Naive B cell (primary cell): Measurements from ENCODE around the gene ATP11A. TPM values are rescaled to one million over a fixed set of nuclear protein-coding genes. Genes with fewer than 3 reads are reported as not detected.

Experiments
- ATAC-seq, 2 donors: fragments of 150-1000 bp; cut with Tn5 transposase; 2 replicates each; pipeline ENCODE4 v1.10.0; 2021; ENCODE audit warnings: low read depth in 2 of 2, mild to moderate bottlenecking in 2 of 2, moderate library complexity in 2 of 2
- DNase-seq: peaks from one replicate; pipeline ENCODE4 v3.0.0; 2022
- H3K27ac Mint-ChIP-seq, 6 donors: one replicate each; pipeline ENCODE4 v1.8.0; 2020 to 2022; ENCODE audit warnings: mild to moderate bottlenecking in 6 of 6, mixed read lengths in 6 of 6, moderate library complexity in 5 of 6, inconsistent platforms in 2 of 6
- H3K27me3 Mint-ChIP-seq, 3 donors: one replicate each; pipeline ENCODE4 v1.8.0; 2021 to 2022; ENCODE audit warnings: mixed read lengths in 3 of 3, mild to moderate bottlenecking in 1 of 3
- H3K36me3 Mint-ChIP-seq, 2 donors: one replicate each; pipeline ENCODE4 v1.8.0; 2020 to 2022; ENCODE audit warnings: mixed read lengths in 2 of 2, inconsistent platforms in 1 of 2, mild to moderate bottlenecking in 1 of 2
- H3K4me1 Mint-ChIP-seq, 3 donors: one replicate each; pipeline ENCODE4 v1.8.0; 2020 to 2022; ENCODE audit warnings: mixed read lengths in 3 of 3, inconsistent platforms in 1 of 3, mild to moderate bottlenecking in 1 of 3, moderate library complexity in 1 of 3
- H3K4me3 Mint-ChIP-seq, 8 donors: one replicate each; pipeline ENCODE4 v1.8.0; 2020 to 2022; ENCODE audit warnings: mild to moderate bottlenecking in 8 of 8, mixed read lengths in 8 of 8, moderate library complexity in 8 of 8, inconsistent platforms in 2 of 8
- H3K9me3 Mint-ChIP-seq, 7 donors: one replicate each; pipeline ENCODE4 v1.8.0; 2020 to 2022; ENCODE audit warnings: mixed read lengths in 7 of 7, mild to moderate bottlenecking in 5 of 7, inconsistent platforms in 2 of 7, moderate library complexity in 1 of 7
- polyA plus RNA-seq, 6 donors: library from polyadenylated mRNA; unstranded; fragments of 300-500 nt; fragmentation: Illumina TruSeq; gene quantifications; one replicate each; pipeline ENCODE4 v1.2.3, GENCODE V29; 2021; ENCODE audit warnings: low read depth in 6 of 6

Gene ATP11A
- polyA plus RNA-seq, 6 donors from 2014 or later = 7.9 to 23.3 (median 12.9) TPM

DNA sequence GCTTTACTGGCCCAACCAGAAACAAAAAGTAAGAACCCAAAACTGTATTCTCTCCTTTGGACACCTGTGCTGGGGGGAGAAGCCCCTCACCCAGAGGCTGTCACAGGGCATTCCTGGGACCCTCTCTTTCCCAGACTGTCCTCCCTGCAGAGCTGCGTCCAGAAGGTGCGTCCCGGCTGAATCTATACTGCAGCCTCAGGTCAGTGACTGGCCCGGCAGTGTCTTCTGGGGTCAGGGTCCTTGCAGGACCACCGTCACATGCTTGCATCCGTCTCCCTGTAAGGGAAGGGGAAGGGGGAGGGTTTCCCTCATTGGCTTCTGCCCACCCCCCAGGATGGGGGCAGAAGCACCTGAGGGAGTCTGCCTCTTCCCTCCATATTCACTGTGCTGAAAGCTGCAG lies 76.5 kb downstream of the ATP11A start:
- peak overlapping the region in 1 of 8 donors; percentile 35 for H3K4me3 Mint-ChIP-seq
- H3K4me1 Mint-ChIP-seq = peaks cover 19 to 25% (median 20%) of the 10 kb centered on the region in 3 donors
- H3K27me3 Mint-ChIP-seq = no peaks in the 10 kb centered on the region
- peak overlapping the region in 1 of 6 donors; percentile 32 for H3K27ac Mint-ChIP-seq
- no peaks in the 10 kb centered on the region for H3K36me3 Mint-ChIP-seq
- no peaks in the 10 kb centered on the region for H3K9me3 Mint-ChIP-seq
- DNase-seq = no peak
- ATAC-seq = no peak

DNA sequence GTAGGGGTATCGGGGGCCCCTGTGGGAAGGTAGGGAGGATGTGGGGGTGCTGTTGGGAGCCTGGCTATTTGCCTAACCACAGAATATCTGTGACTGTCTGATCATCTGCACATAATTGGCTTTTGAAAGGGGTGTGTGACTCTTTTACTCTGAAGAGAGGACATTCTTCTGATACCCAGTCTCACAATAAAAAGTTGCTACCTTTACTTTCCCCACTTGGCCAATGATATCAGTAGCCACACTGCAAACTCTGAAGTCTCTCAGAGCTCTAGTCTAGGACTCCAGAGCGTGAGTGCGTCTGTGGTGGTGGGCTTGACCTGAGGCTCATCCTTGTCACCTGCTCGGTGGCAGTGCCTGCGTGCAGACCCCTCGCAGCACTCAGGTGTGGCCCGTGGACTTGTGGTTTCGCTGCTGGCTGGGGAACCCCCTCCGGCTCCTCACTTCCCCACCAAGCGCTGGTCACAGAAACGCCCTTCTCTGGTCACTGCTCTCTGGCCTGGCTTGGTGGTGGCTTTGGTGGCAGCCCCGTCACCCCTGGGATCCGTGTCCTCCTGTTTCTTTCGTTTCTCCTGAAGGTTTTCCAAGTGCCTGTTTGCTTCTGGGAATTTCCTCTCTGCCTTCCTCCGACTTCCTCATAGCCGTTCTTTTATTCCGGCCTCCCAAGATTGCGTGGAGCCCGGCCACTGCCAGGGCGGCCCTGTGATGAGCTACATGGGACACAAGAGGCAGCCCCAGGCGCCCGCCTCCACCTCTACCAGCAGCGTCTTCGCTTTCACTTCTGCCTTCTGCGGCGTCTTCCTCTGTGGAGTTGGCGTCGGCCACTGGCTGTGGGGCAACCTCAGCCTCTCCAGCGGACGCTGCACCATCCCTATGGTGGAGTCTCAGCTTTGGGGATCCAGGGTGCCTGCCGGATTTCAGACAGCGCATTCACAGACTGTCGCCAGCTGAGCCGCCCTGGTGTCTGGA lies 78.0 kb downstream of the ATP11A start:
- Mint-ChIP-seq H3K27me3 (no peaks in the 10 kb centered on the region), H3K4me3 (peak overlapping the region in 7 of 8 donors; percentile 47 to 91 (median 60)), H3K27ac (peak overlapping the region in 4 of 6 donors; percentile 54 to 97 (median 84)), H3K36me3 (no peaks in the 10 kb centered on the region), H3K4me1 (peaks cover 19 to 25% (median 24%) of the 10 kb centered on the region in 3 donors), H3K9me3 (no peaks in the 10 kb centered on the region)
- DNase-seq = peak; percentile 3
- peak; percentile 66 to 67 for ATAC-seq

GRCh38 chr13:112768795-112769481 lies 79.1 kb downstream of the ATP11A start:
- no peaks in the 10 kb centered on the region for H3K9me3 Mint-ChIP-seq

DNA sequence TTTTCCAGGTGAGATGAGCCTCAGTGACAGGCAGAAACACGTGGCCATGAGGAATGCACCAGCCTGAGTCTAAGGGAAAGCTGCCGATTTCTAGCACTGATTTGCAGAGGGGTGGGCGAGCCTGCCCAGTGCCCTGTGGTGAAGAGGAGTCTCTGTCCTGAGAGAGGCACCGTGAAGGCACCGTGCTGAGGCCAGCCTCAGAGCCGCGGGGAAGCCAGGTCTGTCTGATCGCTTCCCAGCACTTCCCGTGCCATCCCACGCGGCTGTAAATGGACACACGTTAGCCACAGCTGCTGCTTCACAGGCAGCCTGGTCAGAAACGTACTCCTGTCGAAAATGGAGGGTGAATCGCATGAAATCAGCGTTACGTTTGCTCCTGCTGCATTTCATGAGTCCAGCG lies 79.8 kb downstream of the ATP11A start:
- DNase-seq = no peak
- ATAC-seq = no peak
- Mint-ChIP-seq H3K27me3 (no peaks in the 10 kb centered on the region), H3K4me1 (peaks cover 23 to 29% (median 26%) of the 10 kb centered on the region in 3 donors), H3K9me3 (no peaks in the 10 kb centered on the region), H3K36me3 (no peaks in the 10 kb centered on the region), H3K4me3 (peak overlapping the region in 1 of 8 donors; percentile 66), H3K27ac (peak overlapping the region in 2 of 6 donors; percentile 68 to 90)

More at GRCh38 chr13:112768795-112769481, 79.1 kb downstream of the ATP11A start:
- H3K27me3 Mint-ChIP-seq = no peaks in the 10 kb centered on the region
- peaks cover 21 to 29% (median 21%) of the 10 kb centered on the region in 3 donors for H3K4me1 Mint-ChIP-seq
- peak overlapping the region in 4 of 6 donors; percentile 14 to 90 (median 73) for H3K27ac Mint-ChIP-seq
- no peaks in the 10 kb centered on the region for H3K36me3 Mint-ChIP-seq
- DNase-seq (no peak), ATAC-seq (no peak)
- H3K4me3 Mint-ChIP-seq = peak overlapping the region in 1 of 8 donors; percentile 70

- Mint-ChIP-seq H3K27me3 (no peaks in the 10 kb centered on the region), H3K27ac (no peak overlapping the region), H3K4me3 (no peak overlapping the region), H3K36me3 (no peaks in the 10 kb centered on the region), H3K4me1 (peaks cover 25 to 29% (median 26%) of the 10 kb centered on the region in 3 donors), H3K9me3 (no peaks in the 10 kb centered on the region)
- no peak for ATAC-seq
- DNase-seq = no peak
These were observed 80.7 kb downstream of the ATP11A start for GRCh38 chr13:112770504-112770903.

GRCh38 chr13:112771139-112771876 lies 81.5 kb downstream of the ATP11A start:
- no peak overlapping the region for H3K4me3 Mint-ChIP-seq
- no peaks in the 10 kb centered on the region for H3K9me3 Mint-ChIP-seq
- no peak for DNase-seq
- H3K27ac Mint-ChIP-seq = peak overlapping the region in 2 of 6 donors; percentile 15 to 60
- no peak for ATAC-seq
- no peaks in the 10 kb centered on the region for H3K36me3 Mint-ChIP-seq
- peaks cover 23 to 32% (median 25%) of the 10 kb centered on the region in 3 donors for H3K4me1 Mint-ChIP-seq
- H3K27me3 Mint-ChIP-seq = no peaks in the 10 kb centered on the region

GRCh38 chr13:112771877-112772538 lies 82.2 kb downstream of the ATP11A start:
- no peaks in the 10 kb centered on the region for H3K36me3 Mint-ChIP-seq

GRCh38 chr13:112772539-112772909 lies 82.7 kb downstream of the ATP11A start:
- DNase-seq (no peak), ATAC-seq (no peak)
- H3K27me3 Mint-ChIP-seq = no peaks in the 10 kb centered on the region
- H3K27ac Mint-ChIP-seq = no peak overlapping the region
- H3K4me1 Mint-ChIP-seq = peaks cover 20 to 32% (median 24%) of the 10 kb centered on the region in 3 donors
- H3K36me3 Mint-ChIP-seq = no peaks in the 10 kb centered on the region
- H3K9me3 Mint-ChIP-seq = no peaks in the 10 kb centered on the region
- H3K4me3 Mint-ChIP-seq = no peak overlapping the region

More at GRCh38 chr13:112771877-112772538, 82.2 kb downstream of the ATP11A start:
- peaks cover 22 to 34% (median 24%) of the 10 kb centered on the region in 3 donors for H3K4me1 Mint-ChIP-seq
- DNase-seq (no peak), ATAC-seq (no peak)
- H3K27me3 Mint-ChIP-seq = no peaks in the 10 kb centered on the region
- H3K27ac Mint-ChIP-seq = peak overlapping the region in 1 of 6 donors; percentile 37
- no peaks in the 10 kb centered on the region for H3K9me3 Mint-ChIP-seq
- no peak overlapping the region for H3K4me3 Mint-ChIP-seq

- Mint-ChIP-seq H3K27ac (no peak overlapping the region), H3K36me3 (no peaks in the 10 kb centered on the region), H3K4me3 (no peak overlapping the region), H3K27me3 (no peaks in the 10 kb centered on the region), H3K4me1 (peaks cover 16 to 28% (median 21%) of the 10 kb centered on the region in 3 donors), H3K9me3 (no peaks in the 10 kb centered on the region)
- DNase-seq (no peak), ATAC-seq (no peak)
These were observed 83.1 kb downstream of the ATP11A start for GRCh38 chr13:112772929-112773328.

DNA sequence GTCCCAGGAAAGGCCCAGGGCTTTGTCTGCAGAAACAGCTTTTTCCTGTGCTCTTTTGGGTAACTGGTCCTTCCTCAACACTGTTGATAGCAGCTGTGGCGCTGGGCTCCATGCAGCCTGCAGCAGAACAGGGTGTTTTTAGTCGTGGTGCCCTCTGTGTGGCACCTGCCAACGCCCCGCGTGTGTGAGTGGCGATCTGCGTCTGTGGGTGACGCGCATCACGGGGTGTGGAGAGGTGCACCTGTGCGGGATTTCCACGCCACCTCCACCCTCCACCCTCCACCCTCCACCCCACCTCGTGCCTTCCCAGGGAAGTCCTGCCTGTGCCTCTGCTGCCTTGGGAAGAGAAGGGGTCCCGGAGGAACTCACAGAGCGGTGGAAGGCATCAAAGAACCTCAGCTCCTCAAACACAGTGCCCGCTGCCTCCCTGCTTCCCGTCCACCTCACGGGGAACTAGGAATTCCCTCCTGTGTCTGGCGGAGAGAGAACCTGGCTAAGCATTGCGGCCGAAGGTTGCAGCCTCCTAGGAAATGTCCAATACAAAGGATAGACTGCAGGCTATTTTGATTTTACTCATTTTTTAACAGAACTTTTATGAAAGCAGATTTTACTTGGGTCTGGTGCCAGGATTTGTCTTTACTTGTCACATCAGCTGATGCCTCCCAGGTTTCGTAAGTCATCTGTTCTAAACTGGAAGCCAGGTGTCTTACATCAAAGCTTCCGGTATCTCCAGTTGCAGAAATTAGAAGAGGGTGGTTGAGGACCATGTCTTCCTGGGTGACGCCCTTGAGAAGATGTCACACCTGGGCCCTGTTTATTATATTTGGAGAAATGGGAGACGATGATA lies 84.0 kb downstream of the ATP11A start:
- no peak overlapping the region for H3K4me3 Mint-ChIP-seq
- H3K36me3 Mint-ChIP-seq = no peaks in the 10 kb centered on the region
- no peaks in the 10 kb centered on the region for H3K9me3 Mint-ChIP-seq
- peaks cover 7 to 19% (median 12%) of the 10 kb centered on the region in 3 donors for H3K4me1 Mint-ChIP-seq
- ATAC-seq = no peak
- no peak for DNase-seq
- peak overlapping the region in 1 of 6 donors; percentile 19 for H3K27ac Mint-ChIP-seq
- no peaks in the 10 kb centered on the region for H3K27me3 Mint-ChIP-seq

DNA sequence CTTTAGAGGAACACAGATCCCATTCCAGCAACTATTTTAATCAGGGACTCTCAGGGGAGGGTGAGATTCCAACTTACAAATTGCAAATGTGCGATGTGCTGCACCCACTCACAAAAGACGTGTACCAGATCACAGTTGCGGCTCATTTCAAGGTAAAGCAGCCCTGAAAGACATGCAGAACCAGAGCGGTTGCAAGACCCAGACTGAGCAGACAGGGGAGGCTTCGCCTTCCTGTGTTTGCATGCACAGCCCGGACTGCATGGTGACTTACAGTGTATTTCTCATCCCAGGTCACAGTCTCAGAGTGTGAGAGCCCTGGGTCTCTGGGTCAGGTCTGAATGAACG lies 84.6 kb downstream of the ATP11A start:
- Mint-ChIP-seq H3K9me3 (no peaks in the 10 kb centered on the region), H3K27me3 (no peaks in the 10 kb centered on the region), H3K4me1 (peaks cover 7 to 14% (median 11%) of the 10 kb centered on the region in 3 donors), H3K4me3 (no peak overlapping the region), H3K36me3 (no peaks in the 10 kb centered on the region), H3K27ac (peak overlapping the region in 2 of 6 donors; percentile 19 to 26)
- ATAC-seq = no peak
- no peak for DNase-seq
